ENCODE measurements around the gene DHCR7.

GRCh38 chr11:71436861-71437260, 11.3 kb downstream of the DHCR7 start:
- TF ChIP-seq CTCF (IDR thresholded peaks at IDR 0.05; ENCODE audit: poor library complexity) (no peak), EZH2 (IDR thresholded peaks at IDR 0.05; ENCODE audit: borderline replicate concordance) (no peak), EZH2phosphoT487 (IDR thresholded peaks at IDR 0.05; ENCODE audit: low read depth, severe bottlenecking, unreplicated experiment) (no peak)

Data from hepatocyte (in vitro differentiated cells).